NCI-H526 (cell line): ENCODE data around the gene SMCO1.
"Not testable (repeated sequence)": the region's sequence is repeated elsewhere in the genome, so short reads cannot be mapped to it uniquely, and the experiment has no call there.

ENCODE experiments used
- DNase-seq, 2 experiments: peaks; one replicate each; lab custom pipeline; 2025; lab: John Stamatoyannopoulos, UW

SMCO1 gene

GRCh38 chr3:196492080-196492479 is 23.1 kb downstream of the SMCO1 start:
- DNase-seq = no peak

- DNase-seq = no peak
Measured at GRCh38 chr3:196489747-196490146, 25.4 kb downstream of the SMCO1 start.

- DNase-seq = peak in 1 of 2 experiments; percentile 37
Measured at GRCh38 chr3:196486263-196486662, 28.9 kb downstream of the SMCO1 start.

GRCh38 chr3:196477678-196478077 is 37.5 kb downstream of the SMCO1 start:
- DNase-seq = no peak

- DNase-seq = no peak
Measured at GRCh38 chr3:196472286-196472685, 42.9 kb downstream of the SMCO1 start.

GRCh38 chr3:196471551-196471950 is 43.6 kb downstream of the SMCO1 start:
- DNase-seq = no peak

- DNase-seq = not testable (repeated sequence)
Measured at GRCh38 chr3:196470182-196470581, 45.0 kb downstream of the SMCO1 start.

- no peak for DNase-seq
Measured at GRCh38 chr3:196463804-196464203, 51.3 kb downstream of the SMCO1 start.

GRCh38 chr3:196463478-196463756 is 51.7 kb downstream of the SMCO1 start:
- no peak for DNase-seq

GRCh38 chr3:196462680-196463477 is 52.3 kb downstream of the SMCO1 start:
- DNase-seq = not testable (repeated sequence)

GRCh38 chr3:196458063-196458462 is 57.1 kb downstream of the SMCO1 start:
- no peak for DNase-seq

GRCh38 chr3:196457470-196457869 is 57.7 kb downstream of the SMCO1 start:
- DNase-seq = not testable (repeated sequence)
